H1 (cell line): ENCODE results near the gene CEP128. TPM values are rescaled to one million over a fixed set of nuclear protein-coding genes. Genes with fewer than 3 reads are reported as not detected.

Source experiments
- CTCF ChIA-PET: fragments of 300-600 bp; sonication (Branson Sonifier 250); formaldehyde crosslinking; loops from one replicate; lab custom pipeline; 2021; ENCODE audit not compliant: partially characterized antibody; lab: Charles Lee
- POLR2A ChIA-PET: fragments of 300-600 bp; sonication (Branson Sonifier 250); formaldehyde crosslinking; loops from one replicate; lab custom pipeline; 2021; ENCODE audit warnings: inconsistent platforms; ENCODE audit not compliant: partially characterized antibody; lab: Charles Lee
- DNase-seq, 2 experiments: peaks; one replicate each; pipeline versions ENCODE4 v3.0.0 to v3.0.0-alpha.2; 2010 to 2022; ENCODE audit warnings: low spot score in 2 of 2, low read depth in 1 of 2, mixed read lengths in 1 of 2
- FAIRE-seq: peaks from 2 replicates; lab custom pipeline; 2011; peaks lifted over from hg19 to GRCh38; lab: Jason Lieb, UNC
- H2AFZ ChIP-seq: 2 replicates; pipeline ENCODE4 v1.8.1; 2012; ENCODE audit warnings: low read length, inconsistent platforms
- H2AK5ac ChIP-seq: 2 replicates; pipeline ENCODE4 v1.6.1; 2013; ENCODE audit warnings: low read depth, low read length
- H2BK120ac ChIP-seq: replicated peaks from 2 replicates; pipeline ENCODE3; 2013; ENCODE audit warnings: low read depth, low read length, inconsistent platforms
- H2BK12ac ChIP-seq: 2 replicates; pipeline ENCODE4 v1.6.1; 2013; ENCODE audit warnings: low read depth, low read length
- H2BK15ac ChIP-seq: 2 replicates; pipeline ENCODE4 v1.6.1; 2013; ENCODE audit warnings: low read length
- H2BK20ac ChIP-seq: 2 replicates; pipeline ENCODE4 v1.6.1; 2013; ENCODE audit warnings: low read length
- H2BK5ac ChIP-seq: 2 replicates; pipeline ENCODE4 v1.6.1; 2013; ENCODE audit warnings: low read depth, low read length
- H3K14ac ChIP-seq: 2 replicates; pipeline ENCODE4 v1.6.1; 2013; ENCODE audit warnings: inconsistent platforms; ENCODE audit not compliant: insufficient read length
- H3K18ac ChIP-seq: 2 replicates; pipeline ENCODE4 v1.6.1; 2013; ENCODE audit warnings: low read length; ENCODE audit errors: extremely low read depth
- H3K23ac ChIP-seq: 2 replicates; pipeline ENCODE4 v1.6.1; 2013; ENCODE audit warnings: inconsistent platforms; ENCODE audit not compliant: insufficient read length
- H3K23me2 ChIP-seq: 2 replicates; pipeline ENCODE4 v1.6.1; 2013; ENCODE audit warnings: low read depth, low read length
- H3K27ac ChIP-seq: 2 replicates; pipeline ENCODE4 v1.6.1; 2011; ENCODE audit warnings: low read depth, low read length, inconsistent platforms
- H3K27me3 ChIP-seq, 4 experiments: replicated peaks in 1 of 4; 1 replicate in 1 of 4; 2 replicates in 3 of 4; pipeline versions ENCODE4 v1.6.1 to v1.8.1; 2011 to 2013; ENCODE audit warnings: low read length in 3 of 4, mild to moderate bottlenecking in 3 of 4, inconsistent platforms in 2 of 4, mixed read lengths in 2 of 4, moderate library complexity in 1 of 4; ENCODE audit not compliant: control insufficient read depth in 3 of 4, insufficient read depth in 3 of 4; ENCODE audit errors: extremely low read depth in 1 of 4
- H3K36me3 ChIP-seq, 4 experiments: 2 replicates each; pipeline versions ENCODE4 v1.6.1 to v1.8.1; 2011 to 2013; ENCODE audit warnings: mild to moderate bottlenecking in 4 of 4, low read length in 3 of 4, moderate library complexity in 2 of 4, control low read depth in 1 of 4, inconsistent platforms in 1 of 4; ENCODE audit not compliant: insufficient read depth in 4 of 4, control insufficient read depth in 2 of 4
- H3K4ac ChIP-seq: replicated peaks from 2 replicates; pipeline ENCODE3; 2013; ENCODE audit warnings: low read length, low read depth, mixed read lengths, inconsistent platforms; ENCODE audit not compliant: insufficient read length
- H3K4me1 ChIP-seq, 4 experiments: replicated peaks in 1 of 4; 1 replicate in 1 of 4; 2 replicates in 3 of 4; pipeline versions ENCODE4 v1.6.1 to v1.8.1; 2011 to 2013; ENCODE audit warnings: low read length in 3 of 4, inconsistent platforms in 2 of 4, mixed read lengths in 1 of 4; ENCODE audit not compliant: insufficient read depth in 4 of 4, control insufficient read depth in 3 of 4
- H3K4me2 ChIP-seq, 2 experiments: 2 replicates each; pipeline versions ENCODE4 v1.6.1 to v1.8.1; 2011 to 2013; ENCODE audit warnings: low read depth in 2 of 2, low read length in 2 of 2, control low read depth in 1 of 2, inconsistent platforms in 1 of 2, mild to moderate bottlenecking in 1 of 2; ENCODE audit not compliant: insufficient read depth in 1 of 2
- H3K4me3 ChIP-seq, 4 experiments: fragments of 200-600, 300-600 bp in 1 of 4; sonication (generic), shearing (Covaris generic), sonication (Bioruptor Twin) in 1 of 4; 2 replicates each; pipeline versions ENCODE4 v1.5.1 to v1.8.1; 2011 to 2016; ENCODE audit warnings: low read length in 4 of 4, low read depth in 3 of 4, control low read depth in 2 of 4, inconsistent platforms in 2 of 4, mild to moderate bottlenecking in 2 of 4, mixed read lengths in 1 of 4, moderate library complexity in 1 of 4; ENCODE audit not compliant: insufficient read depth in 2 of 4; ENCODE audit errors: extremely low read depth in 1 of 4
- H3K56ac ChIP-seq: replicated peaks from 2 replicates; pipeline ENCODE3; 2013; ENCODE audit warnings: low read depth, mild to moderate bottlenecking, mixed read lengths, low read length, inconsistent platforms; ENCODE audit not compliant: insufficient read length
- H3K79me1 ChIP-seq: 2 replicates; pipeline ENCODE4 v1.6.1; 2013; ENCODE audit warnings: low read depth, low read length, control low read depth
- H3K79me2 ChIP-seq, 2 experiments: 2 replicates each; pipeline versions ENCODE4 v1.6.1 to v1.8.1; 2012 to 2013; ENCODE audit warnings: low read length in 2 of 2, mild to moderate bottlenecking in 2 of 2, inconsistent platforms in 1 of 2; ENCODE audit not compliant: insufficient read depth in 2 of 2, control insufficient read depth in 1 of 2
- H3K9ac ChIP-seq, 4 experiments: replicated peaks in 1 of 4; 1 replicate in 1 of 4; 2 replicates in 3 of 4; pipeline versions ENCODE4 v1.6.1 to v1.8.1; 2011 to 2013; ENCODE audit warnings: low read depth in 3 of 4, low read length in 3 of 4, control low read depth in 2 of 4, mild to moderate bottlenecking in 2 of 4, moderate library complexity in 2 of 4, inconsistent platforms in 1 of 4; ENCODE audit errors: extremely low read depth in 1 of 4
- H3K9me3 ChIP-seq, 2 experiments: 2 replicates each; pipeline versions ENCODE4 v1.6.1 to v1.8.1; 2012 to 2013; ENCODE audit warnings: mild to moderate bottlenecking in 2 of 2, moderate library complexity in 2 of 2, control low read depth in 1 of 2, inconsistent platforms in 1 of 2, low read depth in 1 of 2, low read length in 1 of 2, mixed read lengths in 1 of 2; ENCODE audit not compliant: insufficient read depth in 2 of 2
- H4K20me1 ChIP-seq, 2 experiments: replicated peaks in 1 of 2; 2 replicates each; pipeline versions ENCODE3 to v1.8.1; 2011 to 2013; ENCODE audit warnings: inconsistent platforms in 2 of 2, low read length in 2 of 2, mild to moderate bottlenecking in 1 of 2; ENCODE audit not compliant: insufficient read depth in 2 of 2, control insufficient read depth in 1 of 2
- H4K5ac ChIP-seq: 2 replicates; pipeline ENCODE4 v1.6.1; 2013; ENCODE audit warnings: low read length, low read depth, mixed read lengths, inconsistent platforms; ENCODE audit not compliant: insufficient read length
- H4K8ac ChIP-seq: 2 replicates; pipeline ENCODE4 v1.8.0; 2013; ENCODE audit warnings: mild to moderate bottlenecking, moderate library complexity, low read length, inconsistent platforms; ENCODE audit not compliant: insufficient read depth; ENCODE audit errors: extremely low read depth
- H4K91ac ChIP-seq: replicated peaks from 2 replicates; pipeline ENCODE3; 2013; ENCODE audit warnings: low read length, mixed read lengths, inconsistent platforms; ENCODE audit not compliant: insufficient read length
- FOSL1 ChIP-seq: IDR thresholded peaks from 2 replicates; pipeline ENCODE4 v1.6.1; 2011; ENCODE audit warnings: mild to moderate bottlenecking, low read depth, low read length, moderate library complexity; ENCODE audit not compliant: insufficient read depth
- JUN ChIP-seq: IDR thresholded peaks from 2 replicates; pipeline ENCODE4 v1.6.1; 2011; ENCODE audit warnings: low read depth, mild to moderate bottlenecking, improper control_type of control experiment, low read length
- KDM4A ChIP-seq: IDR thresholded peaks from one replicate; pipeline ENCODE4 v1.7.1; 2012; ENCODE audit warnings: low read depth, mild to moderate bottlenecking, moderate library complexity, low read length, inconsistent platforms; ENCODE audit not compliant: severe bottlenecking
- PHF8 ChIP-seq: fragments of 200-600 bp; sonication (generic); conservative IDR thresholded peaks from 2 replicates; pipeline ENCODE4 v1.7.1; 2012; ENCODE audit warnings: low read depth, mild to moderate bottlenecking, inconsistent platforms, low read length, moderate library complexity
- SP4 ChIP-seq: IDR thresholded peaks from 2 replicates; pipeline ENCODE4 v1.6.1; 2012; ENCODE audit warnings: low read length, inconsistent platforms
- TEAD4 ChIP-seq: IDR thresholded peaks from 2 replicates; pipeline ENCODE4 v1.6.1; 2012; ENCODE audit warnings: low read depth, low read length, inconsistent platforms, mixed read lengths
- USF2 ChIP-seq: IDR thresholded peaks from 2 replicates; pipeline ENCODE4 v1.6.1; 2011; ENCODE audit warnings: low read length, improper control_type of control experiment
- polyA plus RNA-seq, 7 experiments: library from polyadenylated mRNA; depleted of rRNA in 3 of 7; stranded (reverse) in 5 of 7; unstranded in 2 of 7; fragments of >200 nt in 5 of 7; fragments of 200-250 nt in 2 of 7; gene quantifications; 1 replicate in 5 of 7; 2 replicates in 1 of 7; 4 replicates in 1 of 7; pipeline versions ENCODE4 v1.2.1 to v1.2.3, GENCODE V29; 2011 to 2013; ENCODE audit warnings: missing spikeins in 2 of 7, mixed read lengths in 2 of 7
- total RNA-seq: library from RNA; stranded (reverse); fragmentation: NEBNext Ultra II Directional; extraction: Animal tissue kit (Norgen Biotek cat#: 25700); gene quantifications from 2 replicates; pipeline ENCODE4 v1.2.1, GENCODE V29; 2021
- TF ChIP-seq, protein P1 (sequence below), 3 experiments: IDR thresholded peaks; 1 replicate in 2 of 3; 2 replicates in 1 of 3; pipeline versions ENCODE4 v1.5.1 to v1.6.1; 2011; ENCODE audit warnings: low read length in 3 of 3, mild to moderate bottlenecking in 3 of 3, inconsistent platforms in 2 of 3, low read depth in 1 of 3, moderate library complexity in 1 of 3; ENCODE audit not compliant: insufficient read depth in 1 of 3; ENCODE audit errors: control extremely low read depth in 1 of 3
- TF ChIP-seq, protein P2 (sequence below): IDR thresholded peaks from 2 replicates; pipeline ENCODE4 v1.6.1; 2011; ENCODE audit warnings: low read depth, mild to moderate bottlenecking, low read length; ENCODE audit not compliant: insufficient read depth

CEP128 gene
- total and polyA plus RNA-seq, 2 of the 8 experiments (the other 6 are each of a cell fraction or from before 2014, with no cell fraction given), result 1.9 to 17.0 TPM

DNA sequence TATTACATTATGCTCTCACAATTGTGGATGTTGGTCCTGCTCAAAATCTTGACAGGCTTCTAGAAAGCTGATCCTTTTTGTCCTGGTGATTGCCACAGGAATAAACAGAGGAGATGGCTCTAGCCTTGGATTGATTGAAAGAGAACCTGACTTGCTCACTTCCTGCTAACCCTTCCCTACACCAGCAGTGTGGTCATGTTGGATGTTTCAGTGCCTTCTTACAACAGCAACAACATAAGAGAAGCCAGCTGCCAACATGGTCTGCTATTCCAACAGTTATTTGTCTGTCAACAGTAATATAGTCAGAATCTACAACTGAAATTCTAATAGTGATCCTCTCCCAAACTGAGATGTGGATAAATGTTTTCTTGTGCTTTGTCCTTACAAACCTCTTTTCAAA is 418.6 kb downstream of the CEP128 start:
- H4K91ac ChIP-seq, result no peak overlapping the region
- no peak overlapping the region for H2BK15ac ChIP-seq
- H2BK12ac ChIP-seq, result no peak overlapping the region
- H3K14ac ChIP-seq, result no peak overlapping the region
- H3K4ac ChIP-seq, result no peak overlapping the region
- H3K79me2 ChIP-seq, result no peaks in the 10 kb centered on the region
- no peak overlapping the region for H2AFZ ChIP-seq
- no peak overlapping the region for H4K8ac ChIP-seq
- no peak overlapping the region for H3K23ac ChIP-seq
- no peak overlapping the region for H3K56ac ChIP-seq
- no peak overlapping the region for H2BK120ac ChIP-seq
- no peaks in the 10 kb centered on the region for H3K79me1 ChIP-seq
- no peaks in the 10 kb centered on the region for H3K4me1 ChIP-seq
- no peak overlapping the region for H3K18ac ChIP-seq
- no peak overlapping the region for H4K5ac ChIP-seq
- no peak overlapping the region for H3K4me2 ChIP-seq
- POLR2A ChIA-PET, result no interaction called here
- no peaks in the 10 kb centered on the region for H3K9me3 ChIP-seq
- H3K36me3 ChIP-seq, result no peaks in the 10 kb centered on the region
- H3K9ac ChIP-seq, result no peak overlapping the region
- H2BK20ac ChIP-seq, result no peak overlapping the region
- no peak overlapping the region for H3K4me3 ChIP-seq
- H2AK5ac ChIP-seq, result no peak overlapping the region
- H3K23me2 ChIP-seq, result no peaks in the 10 kb centered on the region
- CTCF ChIA-PET, result interaction anchor here (0.8 kb wide), 1 partner anchor 119 kb away, joined by 3 read pairs; no protein-coding TSS in a partner anchor
- no peaks in the 10 kb centered on the region for H4K20me1 ChIP-seq
- no peaks in the 10 kb centered on the region for H3K27me3 ChIP-seq
- H2BK5ac ChIP-seq, result no peak overlapping the region
- FAIRE-seq, result no peak
- no peak for DNase-seq
- H3K27ac ChIP-seq, result no peak overlapping the region
- TF ChIP-seq FOSL1 (no peak), TEAD4 (no peak), JUN (no peak), USF2 (no peak), KDM4A (no peak), SP4 (no peak), PHF8 (no peak)
- TF ChIP-seq, protein P1, sequence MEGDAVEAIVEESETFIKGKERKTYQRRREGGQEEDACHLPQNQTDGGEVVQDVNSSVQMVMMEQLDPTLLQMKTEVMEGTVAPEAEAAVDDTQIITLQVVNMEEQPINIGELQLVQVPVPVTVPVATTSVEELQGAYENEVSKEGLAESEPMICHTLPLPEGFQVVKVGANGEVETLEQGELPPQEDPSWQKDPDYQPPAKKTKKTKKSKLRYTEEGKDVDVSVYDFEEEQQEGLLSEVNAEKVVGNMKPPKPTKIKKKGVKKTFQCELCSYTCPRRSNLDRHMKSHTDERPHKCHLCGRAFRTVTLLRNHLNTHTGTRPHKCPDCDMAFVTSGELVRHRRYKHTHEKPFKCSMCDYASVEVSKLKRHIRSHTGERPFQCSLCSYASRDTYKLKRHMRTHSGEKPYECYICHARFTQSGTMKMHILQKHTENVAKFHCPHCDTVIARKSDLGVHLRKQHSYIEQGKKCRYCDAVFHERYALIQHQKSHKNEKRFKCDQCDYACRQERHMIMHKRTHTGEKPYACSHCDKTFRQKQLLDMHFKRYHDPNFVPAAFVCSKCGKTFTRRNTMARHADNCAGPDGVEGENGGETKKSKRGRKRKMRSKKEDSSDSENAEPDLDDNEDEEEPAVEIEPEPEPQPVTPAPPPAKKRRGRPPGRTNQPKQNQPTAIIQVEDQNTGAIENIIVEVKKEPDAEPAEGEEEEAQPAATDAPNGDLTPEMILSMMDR (IDR thresholded peaks at IDR 0.05; ENCODE audit: control extremely low read depth in 1 of 3, insufficient read depth in 1 of 3, low read depth in 1 of 3, low read length in 3 of 3), result no peak
- TF ChIP-seq, protein P2, sequence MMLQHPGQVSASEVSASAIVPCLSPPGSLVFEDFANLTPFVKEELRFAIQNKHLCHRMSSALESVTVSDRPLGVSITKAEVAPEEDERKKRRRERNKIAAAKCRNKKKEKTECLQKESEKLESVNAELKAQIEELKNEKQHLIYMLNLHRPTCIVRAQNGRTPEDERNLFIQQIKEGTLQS, result no peak
